NCI-H510A (cell line): ENCODE results near the gene CENPX.
A peak's percentile ranks its signal among the peaks of the same experiment; 100 is the strongest.

ENCODE experiments used
- DNase-seq: peaks from one replicate; lab custom pipeline; 2025; lab: John Stamatoyannopoulos, UW

The CENPX gene

GRCh38 chr17:82022310-82022980, at the start of gene CENPX:
CENPX (minus strand) TSS chr17:82022878; CDS start chr17:82022861, 17 bp downstream.
- DNase-seq, result no peak

- no peak for DNase-seq
These were observed 47.9 kb upstream of the CENPX start for GRCh38 chr17:82070611-82071010.

- peak; percentile 22 for DNase-seq
These were observed 43.1 kb upstream of the CENPX start, which contains the start of gene DUS1L for GRCh38 chr17:82065638-82066303. DUS1L (minus strand) TSS chr17:82065804; CDS start chr17:82065059, 745 bp downstream.

GRCh38 chr17:82065193-82065637, 42.5 kb upstream of the CENPX start:
- no peak for DNase-seq

- DNase-seq, result peak; percentile 57
These were observed 41.9 kb upstream of the CENPX start for GRCh38 chr17:82064433-82065192.

- DNase-seq, result no peak
These were observed 41.0 kb upstream of the CENPX start for GRCh38 chr17:82063424-82064415.

- no peak for DNase-seq
These were observed 40.3 kb upstream of the CENPX start for GRCh38 chr17:82062984-82063368.

- DNase-seq, result no peak
These were observed 39.7 kb upstream of the CENPX start for GRCh38 chr17:82062076-82062983.

GRCh38 chr17:82061047-82061925, 38.6 kb upstream of the CENPX start:
- DNase-seq, result no peak

- DNase-seq, result no peak
These were observed 37.9 kb upstream of the CENPX start for GRCh38 chr17:82060614-82061013.

GRCh38 chr17:82060001-82060380, 37.3 kb upstream of the CENPX start:
- no peak for DNase-seq

- no peak for DNase-seq
These were observed 36.8 kb upstream of the CENPX start for GRCh38 chr17:82059272-82060000.

- DNase-seq, result no peak
These were observed 36.2 kb upstream of the CENPX start for GRCh38 chr17:82058855-82059249.

GRCh38 chr17:82058230-82058854, 35.7 kb upstream of the CENPX start:
- no peak for DNase-seq

GRCh38 chr17:82056729-82057621, 34.3 kb upstream of the CENPX start:
- DNase-seq, result no peak

- no peak for DNase-seq
These were observed 33.5 kb upstream of the CENPX start for GRCh38 chr17:82055965-82056728.
